ENCODE measurements around the gene KRTAP3-2.

KRTAP3-2 gene

DNA sequence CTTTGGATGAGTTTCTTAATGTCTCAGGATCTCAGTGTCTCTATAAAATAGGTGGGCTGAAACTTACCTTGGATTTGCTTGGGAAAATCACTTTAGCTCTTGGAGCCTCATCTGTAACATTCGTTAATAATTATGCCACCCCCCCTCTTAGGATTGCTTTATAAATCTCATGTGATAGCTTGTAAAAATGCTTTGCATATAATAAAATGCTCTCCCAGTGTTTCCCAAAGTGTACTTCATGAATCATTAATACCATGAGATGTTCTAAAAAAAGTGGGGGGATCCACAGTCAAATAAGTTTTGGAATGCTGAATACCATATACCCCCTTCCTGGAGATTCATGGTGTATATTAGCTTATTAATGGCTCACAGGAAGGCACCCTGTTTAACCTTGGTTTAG, 38.1 kb downstream of the KRTAP3-2 start:
- DNase-seq = no peak

DNA sequence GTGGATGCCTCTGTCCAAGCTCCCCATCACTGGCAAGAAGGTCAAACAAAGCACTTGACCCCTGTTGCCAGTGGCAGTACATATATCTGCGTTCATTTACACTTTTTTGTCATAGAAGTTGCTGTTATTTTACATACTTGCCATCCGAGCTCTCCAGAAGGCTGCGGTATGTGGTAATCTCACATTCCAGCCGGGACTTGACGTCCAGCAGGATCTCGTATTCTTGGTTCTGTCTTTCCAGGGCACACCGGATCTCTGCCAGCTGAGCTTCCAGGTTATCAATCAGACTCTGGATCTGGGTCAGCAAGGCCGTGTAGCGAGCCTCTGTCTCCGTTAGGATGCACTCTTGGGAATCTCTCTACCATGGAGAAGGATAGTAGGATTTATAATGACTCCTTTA, 39.6 kb downstream of the KRTAP3-2 start:
- DNase-seq = no peak

DNA sequence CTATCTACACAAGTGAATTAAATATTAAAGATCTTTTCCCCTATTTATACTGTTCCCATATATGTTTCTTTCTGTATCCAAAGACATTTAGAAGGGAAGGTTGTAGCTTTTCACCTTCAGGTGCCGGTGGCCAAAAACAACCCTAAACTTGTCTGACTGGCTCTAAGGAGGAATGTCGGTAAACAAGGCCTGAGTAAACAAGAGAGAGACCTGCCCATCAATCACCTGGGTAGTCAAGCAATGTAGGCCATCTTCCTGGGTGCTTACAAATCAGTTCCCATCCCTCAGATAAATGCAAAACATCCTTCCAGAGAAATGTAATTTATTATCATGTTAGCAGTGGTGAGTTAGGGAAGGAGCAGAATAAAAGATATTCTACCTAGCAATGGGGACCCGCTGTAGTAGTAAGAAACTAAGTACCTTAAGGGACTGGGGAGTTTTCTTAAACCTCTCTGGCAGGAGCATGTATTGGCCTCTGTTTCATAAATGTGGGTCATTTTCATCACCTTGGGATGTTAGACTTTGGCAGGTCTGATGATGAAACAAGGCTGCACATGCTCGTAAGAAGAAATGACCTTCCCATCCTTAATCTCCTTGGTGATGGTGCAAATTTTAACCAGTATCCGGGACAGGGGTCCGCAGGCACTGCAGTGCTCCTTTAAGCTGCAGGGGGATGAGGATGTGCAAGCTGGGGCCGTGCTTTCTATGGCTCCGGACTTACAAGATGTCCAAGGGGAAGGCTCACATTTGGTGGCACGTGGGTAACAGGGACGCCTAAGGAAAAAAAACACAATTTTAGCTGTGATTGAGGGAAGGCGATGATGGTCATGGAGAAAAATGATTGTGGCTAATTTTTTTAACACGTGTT, 41.4 kb downstream of the KRTAP3-2 start:
- DNase-seq = no peak

DNA sequence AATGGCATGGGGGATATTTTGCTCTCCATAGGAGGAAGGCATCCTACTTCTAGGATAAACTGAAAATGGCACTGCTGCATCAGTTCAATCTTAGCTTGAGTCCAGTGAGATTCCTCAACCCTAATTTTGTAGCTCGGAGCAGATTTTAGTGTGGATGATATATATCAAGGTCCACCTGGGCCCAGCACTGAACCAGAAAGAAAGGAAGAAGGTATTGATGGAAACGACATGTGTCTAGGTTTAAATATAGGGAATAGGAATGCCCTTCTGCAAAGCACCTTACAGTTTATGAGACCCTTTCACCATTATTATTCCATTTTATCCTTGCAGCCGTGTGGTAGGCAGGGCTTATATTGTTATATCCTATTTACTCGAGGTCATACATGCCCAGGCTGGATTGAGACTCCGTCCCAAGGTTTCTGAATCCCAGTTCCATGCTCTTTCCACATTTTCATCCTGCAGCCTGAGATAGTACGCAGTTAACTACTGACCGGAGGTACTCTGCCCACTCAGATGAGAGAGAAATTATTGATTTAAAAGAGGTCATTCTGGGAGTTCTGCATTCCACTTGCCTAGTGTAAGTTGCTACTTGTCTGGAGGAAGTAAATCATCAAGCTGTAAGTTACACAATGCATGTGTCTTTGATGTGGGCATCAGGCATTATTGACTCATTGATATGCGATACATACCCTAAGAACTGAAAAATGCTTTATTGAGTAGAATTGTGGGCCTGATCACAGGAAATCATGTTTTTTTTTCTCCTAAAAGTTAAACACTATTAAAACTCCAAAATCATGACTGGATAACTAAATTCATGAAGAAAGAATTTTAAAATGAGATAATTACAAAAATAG, 43.1 kb downstream of the KRTAP3-2 start:
- peak; percentile 98 for DNase-seq

DNA sequence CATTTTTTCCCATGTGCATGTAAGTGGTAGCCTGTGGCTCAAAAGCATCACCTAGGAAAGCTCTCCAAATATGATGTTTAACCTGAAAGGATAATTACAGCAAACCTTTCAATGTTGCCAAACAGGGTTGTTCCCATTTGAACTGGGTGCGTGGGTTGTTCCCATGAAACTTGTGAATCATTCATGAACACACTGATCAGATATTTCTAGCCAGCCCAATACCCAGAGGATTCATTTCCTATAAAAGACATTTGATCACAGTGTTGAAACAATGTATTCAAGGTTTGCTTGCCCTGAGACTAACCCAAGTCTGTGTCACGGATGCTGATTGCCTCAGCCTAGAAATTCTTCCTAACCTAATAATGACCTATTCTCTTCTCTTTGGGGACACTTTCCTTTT, 45.8 kb downstream of the KRTAP3-2 start:
- DNase-seq = peak; percentile 88

DNA sequence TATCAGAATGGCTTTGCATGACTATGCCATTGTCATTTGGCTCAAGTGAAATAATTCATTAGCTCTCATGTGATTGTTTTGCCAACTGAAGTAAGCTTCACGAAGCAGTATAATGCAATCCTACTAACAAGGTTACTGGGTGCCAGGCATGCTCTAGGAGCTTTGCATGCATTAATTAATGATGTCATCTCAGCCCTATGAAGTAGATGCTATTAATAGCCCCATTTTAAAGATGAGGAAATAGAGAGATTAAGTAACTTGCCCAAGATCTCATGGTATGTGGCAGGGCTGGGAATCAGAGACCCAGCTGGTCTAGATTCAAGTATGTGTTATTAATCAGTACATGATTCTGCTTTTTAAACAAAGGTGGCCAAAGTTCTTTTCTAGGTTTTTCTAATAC, 47.0 kb downstream of the KRTAP3-2 start:
- DNase-seq = peak; percentile 92

DNA sequence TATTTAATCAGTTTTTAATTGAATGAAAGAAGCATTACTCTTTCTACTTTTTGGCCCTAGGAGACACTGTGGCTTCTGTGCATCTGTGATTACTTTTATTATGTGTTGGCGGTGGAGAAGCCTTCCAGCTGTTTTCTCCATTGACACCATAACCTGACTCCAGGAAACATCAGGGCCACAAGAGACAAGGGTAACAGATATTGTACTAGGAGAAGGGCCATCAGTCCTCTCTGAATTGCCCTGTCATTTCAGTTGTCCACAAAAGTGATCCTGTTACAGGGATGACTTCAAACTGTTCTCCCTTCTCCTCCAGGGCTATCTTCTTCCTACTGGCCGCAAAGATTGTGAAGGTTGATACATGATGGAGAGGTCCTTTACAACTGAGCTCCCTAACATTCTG, 47.6 kb downstream of the KRTAP3-2 start:
- DNase-seq = no peak

DNA sequence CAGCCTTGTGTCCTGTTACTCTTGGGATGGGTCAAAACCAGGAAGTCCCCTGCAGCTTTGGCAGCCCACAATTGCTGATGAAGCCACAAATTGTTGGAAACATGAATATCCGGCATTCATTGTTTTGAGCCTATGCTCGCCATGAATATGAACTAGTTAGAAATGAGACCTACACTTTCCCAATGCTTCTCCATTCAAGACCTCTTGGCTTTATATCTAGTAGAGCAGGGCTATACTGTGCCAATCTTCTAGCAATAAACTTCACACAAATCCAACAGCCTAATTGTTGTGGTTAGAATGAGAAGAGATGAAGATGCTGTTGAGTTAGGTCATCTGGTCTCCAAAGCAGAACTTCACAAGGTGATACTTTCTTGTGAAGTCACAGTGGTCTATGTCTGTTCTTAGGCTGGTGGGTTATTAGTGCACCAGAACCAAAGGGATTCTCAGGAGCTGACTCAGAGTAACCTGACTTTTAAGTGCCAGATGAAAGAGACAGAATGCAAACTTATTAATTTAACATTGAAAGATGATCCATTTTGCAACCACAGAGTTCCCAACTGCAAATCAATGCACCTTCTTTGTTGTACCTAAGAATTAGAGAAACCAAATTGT, 48.6 kb downstream of the KRTAP3-2 start:
- DNase-seq = no peak

DNA sequence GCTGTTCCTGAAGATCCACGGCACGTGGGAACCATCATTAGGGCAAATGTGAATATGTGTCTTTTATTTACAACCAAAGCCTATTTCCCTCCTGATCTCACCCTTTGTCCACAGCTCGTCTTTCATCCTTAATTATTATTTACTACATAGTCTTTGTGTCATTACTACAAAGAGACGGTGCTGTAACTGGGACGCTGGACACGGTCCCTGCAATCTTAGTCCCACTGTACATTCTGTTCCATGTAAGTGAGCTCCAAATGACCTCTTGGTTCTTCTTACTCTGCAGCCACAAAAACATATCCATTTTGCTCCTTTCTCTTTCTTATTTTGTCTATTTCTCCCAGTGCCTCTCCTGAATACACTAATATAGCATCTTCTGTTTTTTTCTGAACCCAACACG, 49.5 kb downstream of the KRTAP3-2 start:
- DNase-seq = no peak

DNA sequence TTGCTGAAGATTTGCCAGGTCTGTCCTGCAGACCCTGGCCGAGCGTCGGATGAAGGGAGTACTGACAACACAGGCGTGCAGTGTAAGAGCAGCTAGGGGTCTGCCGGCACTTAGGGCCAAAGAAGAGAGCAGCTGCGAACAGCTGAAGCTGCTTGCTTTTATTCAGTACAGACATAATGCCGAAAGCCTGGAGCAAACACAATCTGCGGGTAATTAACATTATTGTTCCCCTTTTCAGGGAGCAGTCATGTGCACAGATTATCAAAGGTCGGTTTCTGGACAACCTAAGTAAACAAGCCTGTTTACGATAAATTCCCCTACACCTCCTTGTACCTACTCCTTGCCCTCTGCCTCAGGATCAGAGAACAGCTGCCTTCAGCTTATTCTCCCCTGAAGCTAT, 50.3 kb downstream of the KRTAP3-2 start:
- DNase-seq = no peak

All from fibroblast of skin of right quadriceps (primary cell).